ENCODE measurements around the gene RIPOR2.

Gene RIPOR2

DNA sequence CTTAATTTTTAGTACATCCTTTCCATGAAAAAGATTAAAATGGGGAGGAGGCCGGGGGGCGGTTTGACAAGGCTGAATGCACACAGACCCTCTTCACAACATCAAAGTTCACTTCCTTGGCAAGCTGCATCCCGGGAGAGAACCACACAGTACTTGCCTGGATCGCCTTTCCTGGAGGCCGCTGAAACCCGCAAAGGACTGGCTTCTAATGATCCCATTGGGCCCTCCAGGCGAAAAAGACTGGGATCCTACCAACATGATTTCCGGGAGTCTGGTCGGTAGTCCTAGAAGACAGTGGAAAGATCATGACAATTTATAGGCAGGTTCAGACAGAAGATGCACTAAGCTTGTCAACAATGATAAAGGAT lies 60.2 kb downstream of the RIPOR2 start:
- no peak for DNase-seq (ENCODE audit: low spot score)

DNA sequence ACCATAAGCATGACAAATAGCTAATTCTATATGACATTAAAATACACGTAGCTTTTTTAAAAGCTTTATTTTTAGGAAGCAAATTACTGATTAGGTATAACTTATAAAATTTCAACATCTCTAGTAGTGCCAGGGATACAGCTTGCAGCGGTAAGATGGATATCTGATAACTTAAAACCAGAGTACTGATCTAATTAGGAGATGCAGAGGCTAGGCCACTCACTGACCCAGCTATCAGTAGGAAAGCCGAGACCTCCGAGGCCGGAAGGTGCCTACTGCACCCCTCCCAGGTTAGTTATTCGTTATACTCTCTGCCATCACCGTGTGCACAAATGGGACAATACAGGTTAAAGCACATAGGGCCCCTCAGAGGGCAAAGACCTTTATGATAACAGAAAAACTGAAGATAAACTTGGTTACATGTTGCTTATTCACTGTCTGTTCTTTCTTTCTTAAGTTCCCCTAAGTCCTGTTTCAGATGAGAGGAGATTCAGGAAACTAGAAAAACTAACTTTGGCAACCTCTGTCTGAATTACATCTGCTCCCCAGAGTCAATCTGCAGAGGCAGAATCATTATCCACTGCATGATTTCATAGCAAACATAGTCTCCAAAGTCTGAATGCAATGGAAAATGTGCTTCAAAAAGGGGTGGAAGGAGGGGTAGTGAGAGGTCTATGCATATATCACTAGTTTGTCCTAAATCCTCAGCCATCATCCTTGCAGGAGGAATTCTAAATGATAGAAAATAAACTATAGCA lies 60.8 kb downstream of the RIPOR2 start:
- no peak for DNase-seq (ENCODE audit: low spot score)

DNA sequence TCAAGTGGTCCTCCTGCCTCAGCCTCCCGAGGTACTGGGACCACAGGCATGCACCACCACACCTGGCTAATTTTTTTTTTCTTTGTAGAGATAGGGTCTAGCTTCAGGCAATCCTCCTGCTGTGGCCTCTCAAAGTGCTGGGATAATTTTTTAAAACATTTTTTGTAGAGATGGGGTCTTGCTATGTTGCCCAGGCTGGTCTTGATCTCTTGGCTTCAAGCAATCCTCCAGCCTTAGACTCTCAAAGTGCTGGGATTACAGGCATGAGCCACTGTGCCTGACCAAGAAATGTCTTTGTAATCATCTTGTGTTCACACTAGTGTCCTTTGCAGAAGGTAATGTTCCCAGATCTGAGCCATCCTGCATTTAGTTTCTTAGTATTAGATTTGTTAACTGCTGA lies 61.6 kb downstream of the RIPOR2 start:
- DNase-seq (ENCODE audit: low spot score) = no peak

DNA sequence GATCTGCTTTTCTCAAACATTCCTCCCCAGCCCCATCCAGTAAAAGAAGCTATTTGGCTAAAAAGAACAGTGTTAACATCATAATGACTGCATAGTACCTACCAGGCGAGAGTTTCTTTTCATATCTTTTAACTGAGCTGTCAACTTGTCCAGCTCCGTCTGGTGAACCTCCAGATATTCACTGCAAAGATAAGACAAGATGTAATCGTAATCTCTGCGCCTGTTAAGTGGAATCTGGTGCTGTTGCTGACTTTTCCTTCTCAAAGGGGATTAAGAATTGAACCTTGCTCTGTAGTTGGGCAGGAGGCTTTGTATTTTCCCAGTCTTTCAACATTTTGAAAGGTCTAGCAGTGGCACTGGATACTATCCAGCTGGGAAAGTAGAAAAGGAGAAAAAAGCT lies 63.0 kb downstream of the RIPOR2 start:
- DNase-seq (ENCODE audit: low spot score) = no peak

DNA sequence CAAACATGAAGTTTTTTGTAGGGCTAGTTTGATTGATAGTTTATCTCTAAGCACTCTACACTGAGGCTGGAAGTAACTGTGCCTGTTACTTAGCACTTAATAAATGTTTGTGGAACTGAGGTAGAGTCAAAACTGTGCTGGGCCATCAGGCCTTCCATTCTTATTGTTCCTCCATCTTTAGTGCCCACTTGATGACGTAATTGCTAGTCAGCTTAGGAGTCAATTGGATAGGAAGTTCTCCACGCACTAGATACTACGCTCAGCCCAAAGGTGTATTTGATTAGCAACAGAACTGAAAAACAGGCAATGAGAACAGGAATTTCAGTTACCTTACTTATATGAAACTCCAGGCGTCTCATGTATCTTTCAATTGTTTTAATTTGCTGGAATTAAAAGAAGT lies 67.0 kb downstream of the RIPOR2 start:
- no peak for DNase-seq (ENCODE audit: low spot score)

DNA sequence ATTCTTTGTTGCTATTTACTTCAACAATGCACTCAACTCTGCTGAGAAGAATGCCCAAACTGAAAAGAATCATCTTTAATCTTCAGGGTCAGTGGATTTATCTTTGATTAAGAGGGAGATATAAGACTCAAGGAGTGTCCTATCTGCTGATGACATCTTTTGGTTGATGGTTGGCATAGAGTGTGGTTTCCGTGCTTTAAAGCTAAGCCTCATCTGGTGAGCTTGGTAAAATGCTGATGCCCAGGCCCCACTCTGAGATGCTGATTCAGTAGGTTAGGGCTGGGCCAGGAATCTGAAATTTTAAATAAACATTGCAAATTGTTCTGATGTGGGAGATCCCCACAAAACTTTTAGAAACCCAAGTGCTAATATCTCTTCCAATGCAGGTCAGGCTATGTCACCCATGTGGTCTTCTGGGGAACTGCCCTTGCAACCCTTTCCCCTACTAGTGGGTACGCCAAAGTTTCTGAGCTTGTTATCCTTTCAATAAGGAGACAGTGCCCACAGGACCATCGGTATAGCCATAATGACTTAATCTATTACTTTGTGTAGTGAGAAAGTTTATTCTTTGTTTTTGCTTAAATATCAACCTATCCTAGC lies 68.6 kb downstream of the RIPOR2 start:
- DNase-seq (ENCODE audit: low spot score) = no peak

DNA sequence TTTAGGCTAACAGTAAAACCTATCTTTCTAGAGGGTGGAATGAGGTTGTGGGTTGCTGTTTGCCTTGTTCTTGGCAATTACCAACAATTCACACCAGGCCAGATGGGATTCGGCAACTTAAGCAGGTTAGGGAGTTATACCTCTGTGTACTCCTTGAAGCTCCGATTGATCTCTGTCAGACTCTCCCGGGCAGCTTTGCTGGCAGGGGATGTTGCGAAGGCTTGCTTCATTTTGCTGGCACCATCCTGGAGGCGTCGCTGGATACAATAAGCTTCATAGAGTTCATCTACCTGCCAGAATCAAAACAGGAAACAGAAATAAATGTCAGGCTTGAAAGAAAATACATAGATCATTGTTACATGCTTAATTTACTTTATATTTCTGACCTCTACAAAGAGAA lies 70.6 kb downstream of the RIPOR2 start:
- no peak for DNase-seq (ENCODE audit: low spot score)

DNA sequence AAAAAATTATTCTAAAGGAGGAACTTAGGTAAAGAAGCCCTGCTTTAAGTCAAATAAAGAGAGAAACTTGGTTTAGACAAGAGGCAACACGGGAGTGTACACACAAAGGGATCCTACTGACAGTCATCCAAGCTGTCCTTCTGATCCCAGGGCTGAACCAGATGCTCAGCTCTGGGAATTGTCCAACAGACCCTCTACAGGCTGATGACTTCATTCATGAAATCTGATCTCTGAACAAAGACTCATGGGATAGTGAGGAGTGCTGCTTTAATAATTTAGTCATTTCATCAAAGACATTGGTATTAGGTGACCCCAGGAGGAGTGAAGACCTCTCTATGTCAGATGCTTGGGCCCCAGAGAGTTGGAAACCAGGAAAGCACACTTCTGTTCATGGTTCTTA lies 71.4 kb downstream of the RIPOR2 start:
- no peak for DNase-seq (ENCODE audit: low spot score)

DNA sequence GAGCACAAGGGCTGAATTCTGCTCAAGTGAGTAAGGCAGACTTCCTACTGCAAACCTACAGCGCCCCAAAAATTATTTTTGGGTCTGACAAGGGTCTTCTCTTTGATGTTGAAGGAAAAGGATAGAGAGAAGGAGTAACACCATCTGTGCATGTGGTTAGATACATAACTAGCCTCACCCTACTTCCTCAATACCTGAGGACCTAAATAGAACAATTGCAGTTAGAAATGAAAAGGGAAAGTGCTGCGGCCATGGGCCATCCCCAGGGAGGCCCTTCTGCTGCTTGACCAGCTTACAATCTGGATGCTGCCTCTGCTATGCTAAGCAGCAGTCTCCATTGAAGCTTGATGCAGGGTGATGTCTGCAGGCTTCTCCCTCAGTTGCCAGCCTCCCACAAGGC lies 73.8 kb downstream of the RIPOR2 start:
- DNase-seq (ENCODE audit: low spot score) = no peak

DNA sequence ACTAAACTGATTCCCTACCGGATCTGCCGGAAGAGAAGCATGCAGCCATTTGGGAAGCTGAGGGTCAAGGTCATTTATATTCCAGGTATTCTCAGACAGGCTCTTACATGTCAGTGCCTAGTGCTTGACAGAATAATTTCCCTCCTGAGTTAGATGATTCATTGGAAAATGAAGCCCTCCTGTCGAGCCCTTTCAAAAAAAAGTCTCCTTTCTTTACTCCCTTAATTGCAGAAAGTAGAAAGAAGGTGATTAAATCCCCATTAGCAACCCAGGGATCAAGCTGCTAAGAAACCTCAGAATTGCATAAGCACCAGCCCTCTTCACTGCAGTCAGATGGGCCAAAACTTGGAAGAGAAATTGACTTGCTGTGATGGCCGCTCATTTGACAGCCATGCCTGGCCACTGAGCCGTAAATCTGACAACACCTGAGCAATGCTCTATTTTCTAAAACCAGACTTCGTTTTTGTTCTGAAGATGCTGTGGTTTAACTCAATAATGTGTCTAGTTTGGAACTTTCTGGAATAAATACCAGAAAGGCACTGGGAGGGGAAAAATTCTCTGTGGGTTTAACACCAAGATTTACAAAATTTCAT lies 76.1 kb downstream of the RIPOR2 start:
- DNase-seq (ENCODE audit: low spot score) = no peak

DNA sequence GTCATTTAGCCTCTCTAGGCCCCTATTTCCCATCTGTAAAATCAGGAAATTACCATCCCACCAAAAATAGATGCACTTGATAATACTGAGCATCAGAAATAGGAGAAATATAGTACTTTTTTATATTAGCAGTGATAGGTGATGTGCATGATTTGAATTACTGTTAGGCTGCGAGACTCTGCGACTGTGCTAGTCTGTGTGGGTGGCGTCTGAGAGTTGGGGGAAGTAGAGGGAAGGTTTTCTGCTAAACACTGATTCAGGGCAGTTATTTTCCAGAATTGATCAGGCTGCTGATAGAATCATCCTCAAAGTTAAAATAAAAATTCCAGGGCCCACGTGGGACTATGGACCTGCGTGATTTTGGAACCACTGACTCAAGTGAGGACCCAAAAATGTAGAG lies 76.6 kb downstream of the RIPOR2 start:
- no peak for DNase-seq (ENCODE audit: low spot score)

DNA sequence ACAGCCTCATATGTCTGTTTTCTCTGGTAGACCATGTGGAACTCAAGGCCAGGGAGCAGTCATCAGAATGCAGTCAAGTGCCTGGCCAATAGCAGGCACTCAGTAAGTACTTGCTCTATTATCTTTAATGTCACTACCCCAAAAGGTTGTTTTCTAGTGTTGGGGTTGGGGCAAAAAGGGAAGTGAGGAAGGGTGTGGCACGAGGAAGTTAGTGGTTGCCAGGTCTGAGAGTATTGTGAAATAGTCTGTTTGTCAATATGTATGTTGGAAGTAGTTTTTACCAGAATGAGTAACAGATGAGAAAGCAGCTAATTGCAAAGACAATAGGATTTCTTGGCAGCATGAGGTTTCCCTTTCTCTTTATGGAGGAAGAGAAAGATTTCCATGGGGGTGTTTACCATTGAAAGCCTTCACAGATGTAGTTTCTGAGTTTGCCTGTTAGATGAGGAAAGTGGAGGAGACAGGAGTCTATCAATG lies 77.5 kb downstream of the RIPOR2 start:
- peak; percentile 22 for DNase-seq (ENCODE audit: low spot score)

DNA sequence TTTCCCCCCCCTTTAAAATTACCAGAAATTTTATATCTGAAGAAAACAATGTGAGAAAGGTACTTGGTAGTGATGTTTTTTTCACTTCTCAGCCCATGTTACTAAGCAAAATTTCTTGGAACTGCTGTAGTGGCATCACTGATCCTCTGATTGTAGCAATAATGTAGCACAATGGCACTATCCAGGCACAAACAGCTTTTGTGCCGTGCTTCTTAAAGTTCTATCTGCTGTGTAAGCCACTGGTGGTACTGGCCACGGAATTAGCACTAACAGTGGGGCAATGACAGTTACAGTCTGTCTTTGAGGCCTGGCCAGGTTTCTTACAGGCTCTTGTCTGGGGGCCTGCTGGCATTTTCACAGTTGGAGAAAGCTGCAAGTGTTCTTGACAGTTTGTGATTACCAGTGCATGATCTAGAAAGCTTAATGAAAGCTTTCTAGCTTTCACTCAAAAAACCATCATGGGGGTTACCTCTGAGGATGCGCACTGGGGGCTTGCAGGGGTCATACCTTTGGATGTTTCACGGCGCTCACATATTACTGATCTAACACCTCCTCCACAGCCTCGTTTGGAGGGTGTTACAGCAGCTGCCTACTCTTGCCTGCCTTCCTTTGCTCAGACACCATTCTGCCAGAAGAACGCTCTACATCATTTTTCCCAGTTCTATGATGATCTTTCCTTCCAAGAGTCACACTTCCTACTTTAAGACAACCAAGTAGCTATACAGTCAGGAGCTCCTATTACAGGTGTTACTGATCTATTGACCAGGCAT lies 78.7 kb downstream of the RIPOR2 start:
- no peak for DNase-seq (ENCODE audit: low spot score)

DNA sequence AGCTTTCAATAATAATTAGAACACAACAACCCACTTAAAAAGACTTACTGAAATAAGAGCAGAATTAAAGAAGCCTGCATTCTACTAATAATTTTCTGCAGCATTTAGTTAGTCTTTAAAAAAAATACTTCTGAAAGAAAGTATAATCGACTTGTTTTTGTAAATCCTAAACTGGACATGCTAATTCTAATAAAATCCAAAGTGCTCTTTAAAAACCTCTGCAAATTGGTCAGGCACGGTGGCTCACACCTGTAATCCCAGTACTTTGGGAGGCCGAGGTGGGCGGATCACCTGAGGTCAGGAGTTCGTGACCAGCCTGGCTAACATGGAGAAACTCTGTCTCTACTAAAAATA lies 79.5 kb downstream of the RIPOR2 start:
- no peak for DNase-seq (ENCODE audit: low spot score)

DNA sequence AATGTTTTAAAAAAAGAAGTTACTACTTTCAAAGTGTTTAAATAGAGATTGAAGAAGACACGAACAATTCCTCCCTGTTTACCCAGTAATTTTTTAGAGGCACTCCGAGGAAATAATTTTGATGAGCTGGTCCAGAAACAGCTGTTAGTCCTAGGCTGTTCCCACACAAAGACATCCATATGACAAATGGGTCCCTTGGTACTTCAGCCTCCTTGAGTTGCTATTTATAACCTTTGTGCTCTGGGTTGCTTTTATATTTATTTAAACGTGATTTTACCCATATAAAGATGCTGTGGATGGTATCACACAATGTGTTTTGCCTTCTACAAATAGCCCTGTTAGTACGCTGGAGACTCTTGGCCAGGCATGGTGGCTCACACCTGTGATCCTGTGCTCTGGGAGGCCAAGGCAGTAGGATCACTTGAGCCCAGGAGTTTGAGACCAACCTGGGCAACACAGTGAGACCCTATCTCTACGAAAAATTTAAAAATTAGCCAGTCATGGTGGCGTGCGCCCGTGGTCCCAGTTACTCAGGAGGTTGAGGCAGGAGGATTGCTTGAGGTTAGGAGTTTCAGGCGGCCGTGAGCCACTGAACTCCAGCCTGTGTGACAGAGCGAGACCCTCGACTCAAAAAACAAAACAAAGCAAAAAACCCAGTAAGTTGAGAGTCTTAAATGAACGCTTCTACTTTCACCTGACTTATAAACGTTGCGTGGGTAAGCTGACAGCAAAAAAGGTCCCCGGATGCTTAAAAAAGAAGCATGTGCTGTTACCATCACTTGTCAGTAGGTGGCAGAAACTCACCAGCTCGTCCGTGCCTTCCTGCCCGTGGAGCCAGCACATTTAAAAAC lies 80.1 kb downstream of the RIPOR2 start:
- DNase-seq (ENCODE audit: low spot score) = peak; percentile 69

DNA sequence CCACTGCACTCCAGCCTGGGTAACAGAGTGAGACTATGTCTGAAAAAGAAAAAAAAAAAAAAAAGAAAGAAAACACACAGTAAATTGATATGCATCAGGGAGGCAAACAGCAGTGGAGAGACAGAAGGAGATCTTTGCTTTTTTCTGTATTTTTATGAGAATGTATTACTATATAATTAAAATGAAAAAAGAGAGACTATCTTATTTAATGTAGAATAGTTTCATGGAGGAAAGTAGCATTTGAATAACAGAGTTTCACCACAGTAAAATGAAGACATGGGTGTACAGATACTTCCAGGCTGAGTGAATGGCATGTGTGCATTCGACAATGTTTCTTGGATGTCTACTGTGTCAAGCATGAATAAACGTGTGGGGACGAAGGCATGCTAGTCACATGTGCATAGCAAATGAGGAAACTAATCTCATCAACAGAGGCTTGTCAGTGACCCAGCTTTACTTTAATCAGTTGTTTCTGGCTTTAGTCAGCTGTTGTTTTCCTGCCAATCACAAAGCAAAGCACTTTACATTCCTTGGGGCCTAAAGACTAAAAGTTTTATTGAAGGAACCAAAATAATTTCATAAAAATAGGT lies 81.6 kb downstream of the RIPOR2 start:
- DNase-seq (ENCODE audit: low spot score) = no peak

DNA sequence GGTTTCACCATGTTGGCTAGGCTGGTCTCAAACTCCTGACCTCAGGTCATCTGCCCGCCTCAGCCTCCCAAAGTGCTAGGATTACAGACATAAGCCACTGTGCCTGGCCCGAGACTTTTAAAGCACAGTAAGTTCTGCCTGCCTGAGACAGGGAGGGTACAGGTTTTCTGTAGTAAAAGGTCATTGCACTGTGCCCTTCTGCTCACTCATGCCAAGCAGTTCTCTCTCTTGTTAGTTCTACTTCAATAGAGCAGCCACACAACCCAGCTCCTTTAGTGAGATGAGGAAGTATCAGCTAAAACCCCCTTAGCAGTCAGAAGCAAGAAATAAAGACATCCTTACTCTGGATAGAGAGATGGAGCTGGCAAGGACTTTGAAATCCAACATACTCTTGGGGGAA lies 84.7 kb downstream of the RIPOR2 start:
- peak; percentile 53 for DNase-seq (ENCODE audit: low spot score)

DNA sequence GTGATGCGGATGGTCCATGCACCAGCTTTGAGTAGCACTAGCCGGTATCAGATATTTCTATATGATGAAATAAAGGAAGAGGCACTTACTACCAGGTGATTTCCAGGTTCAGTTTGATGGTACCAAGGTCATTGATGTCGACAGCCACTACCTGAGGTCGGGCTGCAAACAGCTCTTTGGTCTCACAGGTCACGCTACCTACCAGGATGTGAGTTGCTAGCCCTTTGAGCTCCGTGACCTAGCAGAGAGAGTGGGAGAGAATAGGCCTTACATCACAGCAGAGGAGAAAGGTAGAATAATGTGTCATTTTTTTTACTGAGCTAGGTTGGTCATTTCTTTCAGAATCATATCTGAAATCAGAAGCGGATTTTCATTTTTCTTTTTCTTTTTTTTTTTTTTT lies 86.0 kb downstream of the RIPOR2 start:
- DNase-seq (ENCODE audit: low spot score) = no peak

DNA sequence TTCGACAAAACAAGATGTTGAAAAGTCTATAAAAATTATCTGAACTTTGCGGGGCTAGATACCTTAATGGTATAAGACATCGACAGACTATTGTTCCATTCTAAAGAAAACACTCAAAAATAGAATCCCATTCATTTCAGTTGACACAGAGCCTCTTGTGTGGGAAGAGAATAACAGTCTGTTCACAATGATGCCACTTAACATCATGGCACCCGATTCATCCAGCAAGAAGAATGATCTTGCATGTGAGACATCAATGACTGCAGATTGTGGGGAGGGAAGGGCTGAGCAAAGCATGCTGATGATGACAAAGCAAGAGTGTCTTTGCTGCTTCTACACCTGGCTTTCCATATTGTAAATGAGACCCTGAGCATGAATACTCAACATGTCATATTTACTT lies 87.3 kb downstream of the RIPOR2 start:
- no peak for DNase-seq (ENCODE audit: low spot score)

DNA sequence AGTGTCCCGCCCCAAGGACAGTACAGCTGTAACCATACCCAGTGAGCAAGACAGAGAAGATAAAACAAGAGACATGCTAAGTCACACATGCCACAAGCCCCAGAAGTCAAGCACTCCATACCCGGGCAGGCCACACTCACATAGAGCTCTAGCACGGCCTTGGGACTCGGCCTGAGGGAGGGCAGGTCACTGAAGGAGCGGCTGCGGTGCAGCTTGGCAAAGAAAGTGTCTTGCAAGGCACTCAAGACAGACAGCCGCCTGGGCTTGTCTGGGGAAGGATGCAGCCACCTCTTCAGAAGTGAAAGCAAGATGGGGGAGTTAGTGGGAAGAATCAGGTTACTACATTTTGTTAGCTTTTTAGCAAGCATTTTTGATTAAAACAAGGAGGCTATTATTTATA lies 88.4 kb downstream of the RIPOR2 start:
- no peak for DNase-seq (ENCODE audit: low spot score)

DNA sequence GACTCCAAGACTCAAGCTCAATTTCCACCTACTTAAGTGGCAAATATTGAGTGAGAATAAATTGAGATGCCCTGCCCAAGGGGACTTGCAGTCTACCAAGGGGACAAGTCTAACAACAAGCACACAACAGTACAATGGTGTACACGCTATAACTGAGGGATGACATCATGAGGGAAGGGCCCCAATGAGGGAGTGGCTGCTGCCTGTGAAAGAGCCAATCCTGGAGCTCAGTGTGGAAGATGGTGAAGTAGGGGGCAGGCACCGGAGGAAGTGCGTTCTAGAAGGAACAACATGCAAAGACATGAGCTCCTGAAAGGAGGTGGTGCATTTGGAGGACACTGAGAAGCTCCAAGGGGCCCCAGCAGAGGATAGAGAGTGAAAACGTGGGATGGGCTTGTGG lies 90.2 kb downstream of the RIPOR2 start:
- no peak for DNase-seq (ENCODE audit: low spot score)

DNA sequence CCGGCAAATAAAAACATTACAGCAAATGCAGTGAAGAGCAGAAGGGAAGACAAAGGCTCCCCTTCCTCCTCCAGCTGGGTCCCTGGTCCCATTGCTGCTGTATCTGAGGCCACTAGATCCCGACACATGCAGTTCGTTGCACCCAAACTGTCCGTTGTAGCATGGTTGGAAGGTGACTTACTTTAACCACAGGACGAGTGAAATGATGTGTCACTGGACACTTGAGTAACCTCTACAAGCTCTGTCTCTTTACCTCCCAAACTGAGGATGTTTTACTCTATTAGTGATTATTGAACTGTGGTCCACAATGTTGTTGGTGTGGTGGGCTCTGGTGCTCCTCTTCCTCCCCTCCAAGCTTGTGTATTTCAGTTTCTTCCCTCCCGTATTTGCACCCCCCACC lies 90.9 kb downstream of the RIPOR2 start:
- DNase-seq (ENCODE audit: low spot score) = peak; percentile 46

Measured in kidney tubule cell (primary cell).